M059J (cell line): Measurements from ENCODE around the gene WDR19. TPM values are rescaled to one million over a fixed set of nuclear protein-coding genes. Genes with fewer than 3 reads are reported as not detected.
"Not testable (repeated sequence)": the region's sequence is repeated elsewhere in the genome, so short reads cannot be mapped to it uniquely, and the experiment has no call there.

Experiments
- DNase-seq: peaks from one replicate; pipeline ENCODE4 v3.0.0-alpha.2; 2012; ENCODE audit warnings: low read depth
- total RNA-seq: library from RNA; depleted of rRNA; stranded (reverse); fragments of >200 nt; shearing (Covaris generic); gene quantifications from 2 replicates; pipeline ENCODE4 v1.2.3, GENCODE V29; 2014

The WDR19 gene
- total RNA-seq, 1 experiment from 2014 or later, result 11.5 TPM

DNA sequence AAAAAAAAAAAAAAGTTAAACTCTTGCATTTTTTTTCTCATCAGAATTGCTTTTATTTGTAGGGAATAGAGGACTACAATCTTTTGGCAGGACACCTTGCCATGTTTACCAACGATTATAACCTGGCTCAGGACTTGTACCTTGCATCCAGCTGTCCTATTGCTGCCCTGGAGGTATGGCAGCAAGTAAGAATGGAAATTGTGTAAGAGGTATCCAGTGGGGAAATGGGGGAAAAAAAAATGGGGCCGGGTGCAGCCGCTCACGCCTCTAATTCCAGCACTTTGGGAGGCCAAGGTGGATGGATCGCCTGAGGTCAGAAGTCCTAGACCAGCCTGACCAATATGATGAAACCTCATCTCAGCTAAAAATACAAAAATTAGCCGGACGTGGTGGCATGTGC is 49.8 kb downstream of the WDR19 start:
- no peak for DNase-seq

DNA sequence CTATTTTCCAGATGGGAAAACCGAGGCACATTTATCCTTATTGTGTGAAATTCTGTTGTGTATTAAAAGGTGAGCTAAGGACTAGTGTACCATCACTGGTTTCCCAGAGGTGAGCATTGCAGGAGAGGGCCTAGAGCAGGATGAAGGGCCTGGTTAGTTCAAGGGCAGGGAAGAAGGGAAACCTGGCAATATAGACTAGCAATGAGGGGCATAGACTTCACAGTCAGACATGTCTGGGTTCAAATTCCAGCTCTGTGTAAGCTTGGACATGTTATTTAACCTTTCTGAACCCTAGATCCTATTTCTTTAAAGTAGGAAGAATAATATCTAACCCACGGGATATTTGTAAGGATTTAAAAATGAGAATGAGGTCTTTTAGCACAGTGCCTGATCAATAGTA is 50.8 kb downstream of the WDR19 start:
- DNase-seq, result no peak

DNA sequence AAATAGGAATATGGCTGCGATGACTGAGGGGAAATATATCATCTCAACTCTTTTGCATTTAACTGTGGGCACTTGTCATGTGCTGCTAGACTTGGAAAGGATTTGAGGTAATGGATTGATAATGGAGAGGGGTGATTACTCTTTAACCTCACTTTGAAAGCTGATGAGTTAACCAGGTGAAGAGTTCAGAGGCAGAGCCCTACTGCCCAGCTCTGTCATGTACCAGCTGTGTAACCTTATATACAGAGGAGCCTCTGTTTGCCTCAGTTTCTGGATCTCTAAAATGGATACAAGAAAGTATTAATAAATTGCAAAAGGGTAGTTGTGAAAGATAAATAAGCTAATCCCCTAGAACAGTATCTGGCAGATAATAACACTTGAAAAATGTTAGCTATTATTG is 51.5 kb downstream of the WDR19 start:
- no peak for DNase-seq

- no peak for DNase-seq
Measured at GRCh38 chr4:39235021-39235420, 52.7 kb downstream of the WDR19 start.

GRCh38 chr4:39235696-39236095 is 53.4 kb downstream of the WDR19 start:
- no peak for DNase-seq

GRCh38 chr4:39237179-39237578 is 54.9 kb downstream of the WDR19 start:
- peak; percentile 6 for DNase-seq

- no peak for DNase-seq
Measured at GRCh38 chr4:39243462-39243861, 61.1 kb downstream of the WDR19 start.

- DNase-seq, result peak; percentile 80
Measured at GRCh38 chr4:39255266-39255665, 72.9 kb downstream of the WDR19 start.

GRCh38 chr4:39255871-39256270 is 73.5 kb downstream of the WDR19 start:
- DNase-seq, result no peak

DNA sequence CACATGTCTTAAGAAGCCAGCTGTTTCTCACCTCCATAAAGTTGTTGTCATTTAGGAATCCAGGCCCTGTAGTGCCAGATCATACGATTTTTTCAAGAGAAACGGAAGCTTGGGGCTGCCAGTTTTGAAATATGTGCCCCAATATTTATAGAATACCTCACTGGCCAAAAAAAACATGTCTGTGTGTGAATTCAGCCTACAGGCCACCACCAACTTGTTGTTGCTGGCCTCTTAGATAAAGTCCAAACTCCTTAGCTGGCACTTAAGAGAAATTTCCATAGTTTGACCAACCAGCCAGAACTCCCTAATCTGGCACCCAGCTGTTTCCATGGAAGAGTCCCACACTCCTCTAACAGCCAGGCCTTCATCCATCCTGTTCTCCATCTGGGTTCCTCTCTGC is 74.1 kb downstream of the WDR19 start:
- DNase-seq, result peak; percentile 7

DNA sequence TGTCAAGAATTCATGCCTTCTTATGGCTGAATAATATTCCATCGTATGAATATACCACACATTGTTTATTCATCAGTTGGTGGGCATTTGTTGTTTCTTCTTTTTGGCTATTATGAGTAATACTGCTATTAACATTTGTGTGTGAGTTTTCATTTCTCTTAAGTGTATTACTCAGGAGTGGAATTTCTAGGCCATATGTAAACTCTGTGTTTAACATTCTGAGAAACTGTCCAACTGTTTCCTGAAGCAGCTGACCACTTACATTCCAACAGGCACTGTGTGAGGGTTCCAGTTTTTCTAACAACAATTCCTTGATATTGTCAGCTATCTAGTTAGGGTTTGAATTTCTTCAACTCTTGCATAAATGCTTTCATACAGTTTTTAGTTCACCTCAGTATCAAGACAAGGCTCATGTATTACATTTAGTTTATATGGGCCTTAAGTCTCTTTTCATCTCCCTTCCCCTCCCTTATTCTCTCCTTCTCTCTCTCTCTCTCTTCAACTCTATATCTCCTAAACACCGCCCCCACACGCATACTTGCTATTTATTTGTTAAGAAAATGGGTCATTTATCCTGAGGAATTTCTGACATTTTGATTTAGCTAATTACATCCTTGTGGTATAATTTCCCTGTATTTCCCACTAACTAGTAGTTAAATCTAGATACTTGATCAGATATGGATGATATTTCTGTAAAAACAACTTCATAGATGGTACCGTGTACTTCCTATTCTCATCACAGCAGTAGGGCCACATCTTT is 77.4 kb downstream of the WDR19 start:
- peak; percentile 17 for DNase-seq

GRCh38 chr4:39263895-39264294 is 81.6 kb downstream of the WDR19 start:
- no peak for DNase-seq

- no peak for DNase-seq
Measured at GRCh38 chr4:39274503-39274902, 92.2 kb downstream of the WDR19 start.

- not testable (repeated sequence) for DNase-seq
Measured at GRCh38 chr4:39277661-39278060, 95.3 kb downstream of the WDR19 start.

GRCh38 chr4:39278476-39278875 is 96.1 kb downstream of the WDR19 start:
- no peak for DNase-seq

DNA sequence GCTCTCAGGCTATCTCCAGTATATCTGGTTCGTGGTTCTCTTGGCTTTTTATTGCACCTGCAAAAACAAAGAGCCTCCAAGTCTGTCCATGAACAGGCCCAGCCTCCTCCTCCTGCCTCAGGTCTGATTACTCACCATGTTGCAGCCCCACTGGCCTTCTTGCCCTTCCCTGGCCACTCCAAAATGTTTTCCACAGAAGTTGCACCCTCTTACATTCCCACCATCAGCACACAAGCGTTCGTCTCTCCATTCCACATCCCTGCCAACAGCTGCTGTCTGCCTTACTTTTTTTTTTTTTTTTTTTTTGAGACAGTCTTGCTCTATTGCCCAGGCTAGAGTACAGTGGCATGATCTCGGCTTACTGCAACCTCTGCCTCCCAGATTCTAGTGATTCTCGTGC is 97.1 kb downstream of the WDR19 start:
- peak; percentile 8 for DNase-seq

- DNase-seq, result no peak
Measured at GRCh38 chr4:39280770-39281169, 98.4 kb downstream of the WDR19 start.

DNA sequence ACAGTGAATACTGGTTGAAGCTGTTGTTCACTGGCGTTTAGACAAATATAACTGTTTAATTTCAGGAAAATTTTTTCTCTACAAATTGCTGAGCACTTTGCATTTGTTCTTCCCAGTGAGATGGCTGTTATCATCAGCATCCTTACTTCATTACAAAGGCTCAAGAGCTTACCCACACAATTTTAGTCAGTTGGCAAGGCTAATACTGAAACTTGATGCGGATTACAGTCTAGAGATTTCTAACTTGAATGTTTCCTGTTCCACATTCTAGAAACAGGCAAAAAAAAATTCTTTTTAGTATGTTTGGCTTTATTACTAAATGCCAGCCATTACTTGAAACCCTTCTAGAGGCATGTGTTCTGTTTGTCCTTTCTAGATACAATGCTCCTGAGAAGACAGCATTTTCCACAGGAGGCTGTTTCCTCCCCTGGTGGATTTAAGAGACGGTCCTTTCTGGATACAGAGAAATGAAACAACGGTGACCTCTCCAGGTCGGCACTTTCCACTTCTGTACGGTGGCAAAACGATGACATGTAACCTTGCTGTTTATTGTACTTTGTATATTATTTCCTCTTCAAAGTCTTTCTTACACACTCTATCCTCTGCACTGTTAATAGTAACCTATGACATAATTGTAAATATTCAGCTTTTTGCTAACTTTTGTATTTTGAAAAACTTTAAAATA is 102.9 kb downstream of the WDR19 start:
- no peak for DNase-seq

DNA sequence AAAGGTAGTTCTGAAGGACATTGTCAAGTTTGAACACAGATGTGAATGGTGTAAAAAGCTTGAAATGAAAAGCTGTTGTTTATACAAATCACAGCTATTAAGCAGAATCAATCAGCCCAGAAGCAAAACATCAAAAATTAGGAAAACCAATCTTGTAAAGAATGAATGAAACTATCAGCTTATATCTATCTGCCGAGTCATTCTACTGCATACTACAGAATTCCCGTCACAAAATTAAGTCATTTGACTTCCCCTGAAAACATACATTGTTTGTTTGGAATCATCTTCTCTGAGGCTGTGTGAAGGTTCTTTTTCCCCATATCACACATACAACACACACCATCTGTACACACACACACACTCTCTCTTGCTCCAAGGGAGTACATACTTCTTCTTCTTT is 103.5 kb downstream of the WDR19 start:
- no peak for DNase-seq

- DNase-seq, result no peak
Measured at GRCh38 chr4:39286263-39286662, 103.9 kb downstream of the WDR19 start.

DNA sequence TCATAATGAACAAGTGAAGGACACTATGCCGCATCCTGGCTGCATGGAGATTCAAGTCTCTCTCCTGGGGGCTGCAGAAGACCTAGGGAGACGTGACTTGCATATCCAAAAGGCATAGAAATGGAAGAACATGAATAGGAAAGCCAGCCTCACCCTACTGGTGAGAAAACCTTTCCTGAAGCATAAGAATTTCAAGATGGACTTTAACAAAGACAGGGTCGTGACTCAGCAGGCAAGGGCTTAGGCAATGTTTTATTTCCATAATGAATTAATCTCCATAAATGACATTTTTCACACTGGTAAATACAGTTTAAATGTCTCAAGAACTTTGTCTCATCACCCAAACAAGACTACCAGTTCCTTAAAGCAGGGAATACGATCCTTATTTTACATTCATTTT is 104.9 kb downstream of the WDR19 start:
- DNase-seq, result no peak

- DNase-seq, result no peak
Measured at GRCh38 chr4:39291686-39292085, 109.4 kb downstream of the WDR19 start.

DNA sequence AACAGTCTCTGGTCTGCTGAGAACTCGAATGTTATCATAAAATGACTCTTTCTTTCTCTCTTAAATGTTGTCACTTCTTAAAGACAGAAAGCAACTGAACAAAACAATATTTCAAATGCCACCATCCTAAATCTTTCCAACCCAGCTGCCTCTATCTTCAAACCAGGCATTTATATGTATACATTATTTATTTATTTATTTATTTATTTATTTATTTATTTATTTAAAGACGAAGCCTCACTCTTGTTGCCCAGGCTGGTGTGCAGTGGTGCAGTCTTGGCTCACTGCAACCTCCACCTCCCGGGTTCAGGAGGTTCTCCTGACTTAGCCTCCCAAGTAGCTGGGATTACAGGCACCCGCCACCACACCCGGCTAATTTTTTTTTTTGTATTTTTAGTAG is 110.1 kb downstream of the WDR19 start:
- not testable (repeated sequence) for DNase-seq

DNA sequence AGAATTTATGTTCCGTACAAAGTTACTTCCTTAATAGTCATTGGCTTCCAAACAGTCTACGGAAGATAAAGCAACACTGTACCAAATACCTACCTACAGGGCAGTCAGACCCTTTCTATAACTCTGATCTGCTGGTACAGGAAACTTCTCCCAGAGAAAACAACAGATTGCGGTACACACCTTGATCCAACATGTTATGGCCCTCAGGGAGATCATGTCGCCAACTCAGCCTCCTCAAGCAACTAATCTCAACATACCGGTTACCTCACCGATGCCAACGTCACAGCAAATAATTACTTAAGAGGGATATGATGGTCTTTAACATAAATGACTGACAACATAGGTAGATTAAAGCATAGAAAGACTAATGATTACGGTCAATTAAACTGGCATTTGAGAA is 113.5 kb downstream of the WDR19 start:
- no peak for DNase-seq
